SK-MEL-5 (cell line): ENCODE data around the gene TERF2IP. TPM values are rescaled to one million over a fixed set of nuclear protein-coding genes. Genes with fewer than 3 reads are reported as not detected.

Experiments
- DNase-seq: peaks from one replicate; pipeline ENCODE4 v3.0.0-alpha.2; 2016; ENCODE audit warnings: low read depth, low spot score
- in situ Hi-C: cut with HindIII; loops from 2 replicates; pipeline ENCODE4 v1.10.0; 2016; ENCODE audit warnings: low sequenced_read_pairs, high pct_unique_total_duplicates, low pct_unique_long_range_greater_than_20kb
- polyA plus RNA-seq, 2 experiments: library from polyadenylated mRNA; depleted of rRNA; stranded (reverse); fragments of >200 nt; gene quantifications; 2 replicates each; pipeline ENCODE4 v1.2.3, GENCODE V29; 2015
- total RNA-seq: library from RNA; depleted of rRNA; stranded (reverse); fragments of >200 nt; shearing (Covaris generic); gene quantifications from 2 replicates; pipeline ENCODE4 v1.2.3, GENCODE V29; 2014; rRNA removed

The TERF2IP gene, protein sequence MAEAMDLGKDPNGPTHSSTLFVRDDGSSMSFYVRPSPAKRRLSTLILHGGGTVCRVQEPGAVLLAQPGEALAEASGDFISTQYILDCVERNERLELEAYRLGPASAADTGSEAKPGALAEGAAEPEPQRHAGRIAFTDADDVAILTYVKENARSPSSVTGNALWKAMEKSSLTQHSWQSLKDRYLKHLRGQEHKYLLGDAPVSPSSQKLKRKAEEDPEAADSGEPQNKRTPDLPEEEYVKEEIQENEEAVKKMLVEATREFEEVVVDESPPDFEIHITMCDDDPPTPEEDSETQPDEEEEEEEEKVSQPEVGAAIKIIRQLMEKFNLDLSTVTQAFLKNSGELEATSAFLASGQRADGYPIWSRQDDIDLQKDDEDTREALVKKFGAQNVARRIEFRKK
- 36.3 and 41.9 TPM in 2 replicates for total RNA-seq
- 53.3 and 69.3 TPM in 2 replicates for polyA plus RNA-seq (2015; cell fraction: cytosol; rRNA removed)
- 24.1 and 25.7 TPM in 2 replicates for polyA plus RNA-seq (2015; cell fraction: nucleus; rRNA removed)

DNA sequence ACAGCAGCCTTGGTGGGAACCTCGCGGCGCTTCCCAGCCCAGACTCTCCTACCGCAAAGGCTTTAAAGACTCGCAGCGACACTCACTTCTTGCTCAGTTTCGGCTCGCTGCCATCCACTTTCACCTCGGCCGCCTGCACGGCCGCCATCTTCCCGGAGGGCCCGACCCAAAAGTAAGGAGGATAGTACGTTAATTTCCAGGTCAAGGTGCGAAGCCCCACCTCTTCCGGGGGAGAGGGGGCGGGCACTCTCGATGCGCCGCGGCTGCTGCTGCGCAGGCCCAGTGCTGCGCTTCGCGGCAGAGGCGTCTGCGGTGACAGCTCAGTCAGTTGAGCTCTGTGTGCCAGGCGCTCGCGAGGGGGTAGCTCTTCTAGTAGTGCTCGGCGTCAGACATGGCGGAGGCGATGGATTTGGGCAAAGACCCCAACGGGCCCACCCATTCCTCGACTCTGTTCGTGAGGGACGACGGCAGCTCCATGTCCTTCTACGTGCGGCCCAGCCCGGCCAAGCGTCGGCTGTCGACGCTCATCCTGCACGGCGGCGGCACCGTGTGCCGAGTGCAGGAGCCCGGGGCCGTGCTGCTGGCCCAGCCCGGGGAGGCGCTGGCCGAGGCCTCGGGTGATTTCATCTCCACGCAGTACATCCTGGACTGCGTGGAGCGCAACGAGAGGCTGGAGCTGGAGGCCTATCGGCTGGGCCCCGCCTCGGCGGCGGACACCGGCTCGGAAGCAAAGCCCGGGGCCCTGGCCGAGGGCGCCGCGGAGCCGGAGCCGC lies at the start of gene TERF2IP, which contains the start of gene KARS1:
TSS of gene TERF2IP (plus strand) at position 282 of the 773 bp plus-strand sequence. CDS start at position 392, 110 bp downstream.
TSS of gene KARS1 (minus strand) at position 174 of the 773 bp plus-strand sequence. CDS start at position 148, 26 bp downstream.
- in situ Hi-C loops: no loop called here

GRCh38 chr16:75599452-75600277 lies 47.9 kb upstream of the TERF2IP start:
- no peak for DNase-seq
- in situ Hi-C loops: no loop called here

More for the DNA sequence above, at the start of gene TERF2IP, which contains the start of gene KARS1:
- DNase-seq: peak; percentile 92

DNA sequence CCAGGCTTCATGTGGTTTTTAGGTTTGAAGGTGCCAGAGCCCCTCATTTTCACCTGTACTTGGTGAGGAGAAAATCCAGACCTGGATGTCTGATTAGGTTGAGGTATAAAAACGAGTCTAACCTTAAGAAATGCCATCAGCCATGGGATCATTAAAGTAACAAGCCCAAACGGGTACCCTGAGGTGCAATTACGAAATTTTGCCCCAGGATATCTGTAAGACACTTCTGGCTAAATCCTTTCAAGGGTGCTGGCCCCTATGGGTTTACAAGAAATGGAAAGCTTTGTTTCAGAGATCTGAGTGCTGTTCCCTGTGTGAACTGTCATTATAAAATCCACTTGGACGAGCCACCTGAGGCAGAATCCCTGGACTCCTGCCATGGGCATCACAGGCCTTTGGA lies 44.3 kb upstream of the TERF2IP start:
- in situ Hi-C loops: no loop called here
- no peak for DNase-seq

GRCh38 chr16:75606507-75606906 lies 41.1 kb upstream of the TERF2IP start:
- in situ Hi-C loops: no loop called here
- no peak for DNase-seq

DNA sequence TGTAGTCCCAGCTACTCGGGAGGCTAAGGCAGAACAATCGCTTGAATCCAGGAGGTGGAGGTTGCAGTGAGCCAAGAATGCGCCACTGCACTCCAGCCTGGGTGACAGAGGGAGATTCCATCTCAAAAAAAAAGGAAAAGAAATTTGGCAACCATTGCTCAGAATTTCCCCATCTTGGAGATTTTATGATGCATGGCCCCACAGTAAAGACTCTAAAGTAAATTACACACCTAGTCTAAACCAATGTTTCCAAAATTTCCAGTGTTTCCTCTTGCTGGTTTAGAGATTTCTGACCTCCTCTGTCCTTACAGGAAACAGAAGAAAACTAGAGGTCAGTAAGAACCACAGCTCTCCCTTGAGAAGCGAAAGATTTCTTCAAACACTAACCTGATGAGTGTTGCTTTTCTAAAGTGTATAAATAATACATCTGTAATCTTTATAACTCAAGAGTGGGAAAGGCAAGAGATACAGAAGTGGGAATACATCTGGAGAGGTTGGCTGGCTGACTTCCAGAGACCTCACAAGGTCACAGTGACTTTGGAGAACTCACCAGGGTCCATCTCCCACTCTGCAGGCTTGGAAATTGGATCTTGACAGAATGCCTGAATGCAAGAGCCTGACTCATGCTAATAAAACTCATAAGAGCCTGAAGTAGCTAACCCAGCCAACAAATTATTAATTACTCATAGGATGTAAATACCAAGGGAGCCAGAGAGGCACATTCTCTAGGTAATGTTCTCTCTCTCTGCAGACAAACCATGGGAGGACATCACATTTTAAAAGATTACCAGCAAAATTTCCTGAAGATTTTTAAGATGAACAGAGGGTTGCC lies 33.3 kb upstream of the TERF2IP start:
- DNase-seq: no peak

GRCh38 chr16:75615619-75616018 lies 32.0 kb upstream of the TERF2IP start:
- in situ Hi-C loops: no loop called here

More for the DNA sequence above, 33.3 kb upstream of the TERF2IP start:
- in situ Hi-C loops: no loop called here

GRCh38 chr16:75616521-75617010 lies 31.0 kb upstream of the TERF2IP start:
- in situ Hi-C loops: no loop called here
- no peak for DNase-seq

More at GRCh38 chr16:75615619-75616018, 32.0 kb upstream of the TERF2IP start:
- DNase-seq: no peak

- in situ Hi-C loops: no loop called here
- no peak for DNase-seq
Observed at GRCh38 chr16:75617121-75617520, 30.5 kb upstream of the TERF2IP start.

- in situ Hi-C loops: no loop called here
- DNase-seq: no peak
Observed at GRCh38 chr16:75618780-75619179, 28.8 kb upstream of the TERF2IP start.

DNA sequence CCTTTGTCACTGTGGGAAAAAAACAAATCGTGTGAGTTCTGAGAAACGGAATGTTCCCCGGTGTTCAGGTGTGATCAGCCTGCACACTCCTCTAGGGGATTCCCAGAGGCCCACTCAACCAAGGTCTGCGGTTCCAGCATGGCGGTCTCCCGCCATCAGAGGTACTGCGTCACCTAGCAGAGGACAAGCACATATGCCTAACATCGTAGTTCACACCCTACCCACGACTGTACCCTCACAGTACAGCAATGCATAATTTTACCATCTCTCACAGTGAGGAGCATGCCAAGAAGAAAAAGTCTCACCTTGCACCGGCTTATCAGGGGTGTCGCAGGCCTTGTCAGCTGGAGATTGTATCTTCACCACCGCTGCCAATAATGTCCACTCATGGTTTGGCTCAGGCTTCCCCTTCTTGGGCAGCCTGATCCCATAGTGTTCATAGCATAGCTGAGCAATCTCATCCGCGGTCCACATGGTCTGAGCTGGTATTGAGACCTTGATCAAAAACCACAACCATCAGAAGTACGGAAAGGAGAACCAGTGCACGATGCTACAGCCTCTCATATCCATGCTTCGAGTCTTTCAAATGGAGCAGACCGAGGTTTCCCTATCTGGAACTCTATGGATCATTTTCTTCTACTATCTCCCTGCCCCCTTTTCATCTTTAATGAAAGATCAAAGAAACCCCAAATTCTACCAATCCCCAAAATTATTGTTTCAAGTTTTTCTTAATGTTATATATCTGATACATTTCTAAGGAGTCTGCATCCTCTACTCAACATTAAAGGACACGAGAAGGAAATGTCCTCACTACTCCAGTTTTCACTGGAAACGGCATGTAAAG lies 27.0 kb upstream of the TERF2IP start:
- no peak for DNase-seq
- in situ Hi-C loops: no loop called here

GRCh38 chr16:75621170-75621477 lies 26.4 kb upstream of the TERF2IP start:
- in situ Hi-C loops: no loop called here

GRCh38 chr16:75622761-75623605 lies 24.6 kb upstream of the TERF2IP start, which contains the start of gene ADAT1:
Gene ADAT1 (minus strand): TSS chr16:75623281. CDS start chr16:75620799, 2,482 bp downstream.
- in situ Hi-C loops: no loop called here

More at GRCh38 chr16:75621170-75621477, 26.4 kb upstream of the TERF2IP start:
- peak; percentile 47 for DNase-seq

DNA sequence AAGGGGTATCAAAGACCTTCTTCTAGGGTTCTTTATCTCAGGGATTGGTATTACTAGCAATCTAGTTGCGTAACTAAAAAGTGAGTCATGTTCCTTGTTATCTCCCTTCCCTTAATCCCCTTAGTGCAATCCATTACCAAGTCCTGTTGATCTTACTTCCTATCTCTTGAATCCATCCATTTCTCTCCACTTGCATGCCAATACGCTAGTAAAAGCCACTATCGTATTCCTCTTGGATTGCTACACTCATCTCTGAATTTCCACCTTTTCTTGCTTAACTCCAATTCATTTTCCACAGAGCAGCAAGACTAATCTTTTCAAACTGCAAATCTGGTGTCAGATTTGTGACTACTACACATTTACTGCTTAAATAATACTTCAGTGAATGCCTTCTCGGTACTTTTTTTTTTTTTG lies 22.6 kb upstream of the TERF2IP start:
- in situ Hi-C loops: no loop called here
- DNase-seq: no peak

More at GRCh38 chr16:75622761-75623605, 24.6 kb upstream of the TERF2IP start, which contains the start of gene ADAT1:
- peak; percentile 96 for DNase-seq

DNA sequence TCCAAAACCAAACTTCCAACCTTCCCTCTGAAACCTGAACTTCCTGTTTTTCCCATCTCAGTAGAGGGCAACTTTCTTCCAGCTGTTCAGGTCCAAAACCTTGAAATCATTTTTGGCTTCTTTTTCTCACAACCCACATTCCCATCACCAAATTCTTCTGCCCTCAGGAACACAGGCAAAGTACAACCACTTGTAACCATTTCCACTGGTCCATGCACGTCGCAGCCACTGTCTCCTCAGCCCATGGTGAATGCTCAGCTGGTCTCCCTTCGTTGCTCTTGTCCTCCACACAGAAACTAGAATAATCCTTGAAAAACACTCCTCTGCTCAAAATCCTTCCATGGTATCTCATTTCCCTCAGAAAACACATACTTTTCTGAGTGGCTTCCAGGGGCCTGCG lies 20.8 kb upstream of the TERF2IP start:
- in situ Hi-C loops: no loop called here
- no peak for DNase-seq

DNA sequence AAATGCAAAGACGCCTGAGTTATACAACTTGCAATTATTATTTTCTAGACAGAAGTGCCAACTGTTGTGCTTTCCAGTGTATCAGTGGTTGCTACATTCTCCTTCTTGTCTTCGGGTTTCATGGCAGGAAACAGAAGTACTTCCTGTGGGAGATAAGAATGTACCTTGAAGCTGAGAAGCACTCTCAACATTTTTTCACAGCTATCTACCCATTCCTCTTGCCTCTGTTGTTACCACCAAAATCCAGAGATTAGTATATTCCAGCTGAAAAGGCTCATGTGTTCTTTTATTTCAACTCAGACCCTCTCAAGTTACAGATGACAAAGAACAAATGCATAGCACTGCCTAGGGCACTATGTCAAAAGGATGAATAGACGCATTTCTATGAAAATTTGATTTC lies 19.7 kb upstream of the TERF2IP start:
- in situ Hi-C loops: no loop called here
- DNase-seq: peak; percentile 60
